NCI-H82 treated with DMSO at 0.1 percent for 48 hours (cell line): Measurements from ENCODE around the gene SLMAP.

Experiments used
- DNase-seq: peaks from one replicate; lab custom pipeline; 2025; ENCODE audit not compliant: unreplicated experiment; lab: John Stamatoyannopoulos, UW

Gene SLMAP

GRCh38 chr3:57755741-57756527 lies at the start of gene SLMAP:
Gene SLMAP (plus strand): TSS chr3:57756309. CDS start chr3:57757652, 1,343 bp downstream.
- peak; percentile 89 for DNase-seq

- no peak for DNase-seq
Measured at GRCh38 chr3:57706462-57706861, 49.6 kb upstream of the SLMAP start.

GRCh38 chr3:57709031-57709430 lies 47.1 kb upstream of the SLMAP start:
- no peak for DNase-seq

GRCh38 chr3:57709559-57709958 lies 46.5 kb upstream of the SLMAP start:
- no peak for DNase-seq

- DNase-seq = no peak
Measured at GRCh38 chr3:57715686-57716085, 40.4 kb upstream of the SLMAP start.

- DNase-seq = no peak
Measured at GRCh38 chr3:57717205-57717868, 38.8 kb upstream of the SLMAP start.

- no peak for DNase-seq
Measured at GRCh38 chr3:57718118-57718517, 38.0 kb upstream of the SLMAP start.

GRCh38 chr3:57726397-57726796 lies 29.7 kb upstream of the SLMAP start:
- DNase-seq = no peak

- no peak for DNase-seq
Measured at GRCh38 chr3:57727106-57727505, 29.0 kb upstream of the SLMAP start.

- no peak for DNase-seq
Measured at GRCh38 chr3:57729334-57730045, 26.6 kb upstream of the SLMAP start.

GRCh38 chr3:57730682-57731081 lies 25.4 kb upstream of the SLMAP start:
- no peak for DNase-seq

- DNase-seq = no peak
Measured at GRCh38 chr3:57731311-57731710, 24.8 kb upstream of the SLMAP start.

GRCh38 chr3:57733790-57734189 lies 22.3 kb upstream of the SLMAP start:
- DNase-seq = no peak

GRCh38 chr3:57735405-57735804 lies 20.7 kb upstream of the SLMAP start:
- DNase-seq = no peak

GRCh38 chr3:57737840-57738239 lies 18.3 kb upstream of the SLMAP start:
- no peak for DNase-seq

- no peak for DNase-seq
Measured at GRCh38 chr3:57738391-57738790, 17.7 kb upstream of the SLMAP start.

- no peak for DNase-seq
Measured at GRCh38 chr3:57740027-57740426, 16.1 kb upstream of the SLMAP start.

- DNase-seq = no peak
Measured at GRCh38 chr3:57743496-57743895, 12.6 kb upstream of the SLMAP start.

- DNase-seq = no peak
Measured at GRCh38 chr3:57745101-57745500, 11.0 kb upstream of the SLMAP start.

GRCh38 chr3:57746156-57747010 lies 9.7 kb upstream of the SLMAP start:
- no peak for DNase-seq

GRCh38 chr3:57749542-57749941 lies 6.6 kb upstream of the SLMAP start:
- no peak for DNase-seq
